WTC11 (cell line): ENCODE measurements around the gene APCDD1. TPM values are rescaled to one million over a fixed set of nuclear protein-coding genes. Genes with fewer than 3 reads are reported as not detected.

ENCODE experiments used
- ATAC-seq: fragments of 200-7000 bp; cut with Tn5 transposase; 2 replicates; pipeline ENCODE4 v1.10.0; 2021; ENCODE audit warnings: mild to moderate bottlenecking, moderate library complexity
- CTCF ChIA-PET: fragments of 300-600 bp; sonication (Branson Sonifier 250); formaldehyde crosslinking; loops from one replicate; lab custom pipeline; 2021; ENCODE audit warnings: antibody characterized with exemption; lab: Charles Lee
- POLR2A ChIA-PET: fragments of 350-600 bp; sonication (Branson Sonifier 250); formaldehyde crosslinking; loops from one replicate; lab custom pipeline; 2021; ENCODE audit warnings: antibody characterized with exemption; lab: Charles Lee
- DNase-seq: peaks from one replicate; pipeline ENCODE4 v3.0.0; 2021; ENCODE audit warnings: low spot score
- H3K27ac Mint-ChIP-seq: 2 replicates; pipeline ENCODE4 v1.8.0; 2021; ENCODE audit warnings: mixed read lengths
- H3K27me3 Mint-ChIP-seq: 2 replicates; pipeline ENCODE4 v1.8.0; 2021; ENCODE audit warnings: low read depth, mild to moderate bottlenecking, moderate library complexity, mixed read lengths
- H3K36me3 Mint-ChIP-seq: 2 replicates; pipeline ENCODE4 v1.8.0; 2021; ENCODE audit warnings: mixed read lengths
- H3K4me1 Mint-ChIP-seq: 2 replicates; pipeline ENCODE4 v1.8.0; 2022; ENCODE audit warnings: mixed read lengths
- H3K4me3 Mint-ChIP-seq: 2 replicates; pipeline ENCODE4 v1.8.0; 2021; ENCODE audit warnings: mild to moderate bottlenecking, moderate library complexity, mixed read lengths
- H3K9me3 Mint-ChIP-seq: 2 replicates; pipeline ENCODE4 v1.8.0; 2021; ENCODE audit warnings: mixed read lengths
- AFF4 ChIP-seq: sonication (generic); formaldehyde crosslinking; IDR thresholded peaks from 2 replicates; pipeline ENCODE4 v1.8.1; 2023; ENCODE audit warnings: mild to moderate bottlenecking, missing genetic modification reagents, borderline replicate concordance
- ATF3 ChIP-seq: sonication (generic); formaldehyde crosslinking; conservative IDR thresholded peaks from 2 replicates; pipeline ENCODE4 v1.8.1; 2022; ENCODE audit warnings: mild to moderate bottlenecking, missing genetic modification reagents
- CDX4 ChIP-seq: fragments of 250-450 bp; sonication (Bioruptor Pico); IDR thresholded peaks from 2 replicates; pipeline ENCODE4 v1.9.0; 2021; ENCODE audit warnings: moderate library complexity, mild to moderate bottlenecking, inconsistent platforms, borderline replicate concordance
- CREB1 ChIP-seq: sonication (generic); formaldehyde crosslinking; IDR thresholded peaks from 2 replicates; pipeline ENCODE4 v1.8.0; 2023; ENCODE audit warnings: mild to moderate bottlenecking, missing genetic modification reagents
- FOXK1 ChIP-seq: sonication (generic); formaldehyde crosslinking; IDR thresholded peaks from 2 replicates; pipeline ENCODE4 v1.8.0; 2022; ENCODE audit warnings: mild to moderate bottlenecking, moderate library complexity, missing genetic modification reagents
- IRF2 ChIP-seq: sonication (generic); formaldehyde crosslinking; IDR thresholded peaks from 2 replicates; pipeline ENCODE4 v1.8.0; 2022; ENCODE audit warnings: low read depth, missing genetic modification reagents, borderline replicate concordance
- JUN ChIP-seq: sonication (generic); formaldehyde crosslinking; IDR thresholded peaks from 2 replicates; pipeline ENCODE4 v1.8.0; 2023; ENCODE audit warnings: mild to moderate bottlenecking, missing genetic modification reagents
- NFYB ChIP-seq: sonication (generic); formaldehyde crosslinking; conservative IDR thresholded peaks from 2 replicates; pipeline ENCODE4 v1.8.0; 2022; ENCODE audit warnings: low read depth, missing genetic modification reagents
- NR1H2 ChIP-seq: sonication (generic); formaldehyde crosslinking; IDR thresholded peaks from 2 replicates; pipeline ENCODE4 v1.9.0; 2021; ENCODE audit warnings: mild to moderate bottlenecking, moderate library complexity, missing genetic modification reagents
- PRDM15 ChIP-seq: sonication (generic); formaldehyde crosslinking; IDR thresholded peaks from 2 replicates; pipeline ENCODE4 v1.8.0; 2022; ENCODE audit warnings: missing genetic modification reagents
- PRRX2 ChIP-seq: fragments of 250-450 bp; sonication (Bioruptor Pico); IDR thresholded peaks from 2 replicates; pipeline ENCODE4 v1.8.0; 2021; ENCODE audit warnings: mild to moderate bottlenecking
- RELA ChIP-seq: sonication (generic); formaldehyde crosslinking; IDR thresholded peaks from 2 replicates; pipeline ENCODE4 v1.8.1; 2022; ENCODE audit warnings: missing genetic modification reagents, mild to moderate bottlenecking, borderline replicate concordance
- SMAD3 ChIP-seq: sonication (generic); formaldehyde crosslinking; IDR thresholded peaks from 2 replicates; pipeline ENCODE4 v1.8.0; 2022; ENCODE audit warnings: missing genetic modification reagents, mild to moderate bottlenecking, borderline replicate concordance
- TEAD1 ChIP-seq: sonication (generic); formaldehyde crosslinking; IDR thresholded peaks from 2 replicates; pipeline ENCODE4 v1.8.0; 2022; ENCODE audit warnings: mild to moderate bottlenecking, missing genetic modification reagents
- TP53 ChIP-seq: sonication (generic); formaldehyde crosslinking; IDR thresholded peaks from 2 replicates; pipeline ENCODE4 v1.8.1; 2023; ENCODE audit warnings: mild to moderate bottlenecking, missing genetic modification reagents
- ZBTB21 ChIP-seq: sonication (generic); formaldehyde crosslinking; IDR thresholded peaks from 2 replicates; pipeline ENCODE4 v1.8.1; 2023; ENCODE audit warnings: mild to moderate bottlenecking, missing genetic modification reagents, borderline replicate concordance
- ZBTB43 ChIP-seq: sonication (generic); formaldehyde crosslinking; IDR thresholded peaks from 2 replicates; pipeline ENCODE4 v1.8.1; 2023; ENCODE audit warnings: mild to moderate bottlenecking, missing genetic modification reagents
- ZNF219 ChIP-seq: sonication (generic); formaldehyde crosslinking; IDR thresholded peaks from 2 replicates; pipeline ENCODE4 v1.8.0; 2023; ENCODE audit warnings: missing genetic modification reagents, mild to moderate bottlenecking, borderline replicate concordance
- ZNF317 ChIP-seq: sonication (generic); formaldehyde crosslinking; IDR thresholded peaks from 2 replicates; pipeline ENCODE4 v1.8.1; 2023; ENCODE audit warnings: low read depth, mild to moderate bottlenecking, moderate library complexity, missing genetic modification reagents, borderline replicate concordance
- ZNF416 ChIP-seq: fragments of 250-450 bp; sonication (Bioruptor Pico); IDR thresholded peaks from 2 replicates; pipeline ENCODE4 v1.9.0; 2021; ENCODE audit warnings: mild to moderate bottlenecking, inconsistent platforms
- ZNF512 ChIP-seq: sonication (generic); formaldehyde crosslinking; IDR thresholded peaks from 2 replicates; pipeline ENCODE4 v1.8.1; 2022; ENCODE audit warnings: missing genetic modification reagents, borderline replicate concordance
- total RNA-seq: library from RNA; stranded (reverse); gene quantifications from 3 replicates; pipeline ENCODE4 v1.2.3, GENCODE V29; 2021

The APCDD1 gene
- total RNA-seq, 1 experiment from 2014 or later = 7.1 TPM

- TF ChIP-seq AFF4 (no peak), FOXK1 (no peak), PRDM15 (CRISPR knock-in tag) (no peak), TEAD1 (no peak), CREB1 (CRISPR knock-in tag) (no peak), ZNF219 (no peak)
- TF ChIP-seq, all 79 proteins: peak for 0
Observed at GRCh38 chr18:10458691-10459090, 4.3 kb downstream of the APCDD1 start (continued).

GRCh38 chr18:10459587-10459986, 5.2 kb downstream of the APCDD1 start:
- Mint-ChIP-seq H3K27me3 (peaks cover 42% of the 10 kb centered on the region), H3K4me1 (peaks cover 34% of the 10 kb centered on the region), H3K4me3 (no peak overlapping the region), H3K36me3 (no peaks in the 10 kb centered on the region), H3K9me3 (no peaks in the 10 kb centered on the region), H3K27ac (no peak overlapping the region)
- POLR2A ChIA-PET = no interaction called here
- no peak for ATAC-seq
- CTCF ChIA-PET = no interaction called here
- DNase-seq = no peak
- TF ChIP-seq TP53 (CRISPR knock-in tag) (no peak), ZNF416 (CRISPR knock-in tag) (no peak), ZNF512 (CRISPR knock-in tag) (no peak), IRF2 (CRISPR knock-in tag) (no peak), PRRX2 (CRISPR knock-in tag) (no peak), ZBTB21 (CRISPR knock-in tag) (no peak), JUN (CRISPR knock-in tag) (no peak), NFYB (CRISPR knock-in tag) (no peak), ZNF317 (CRISPR knock-in tag) (no peak), ZBTB43 (CRISPR knock-in tag) (no peak), ATF3 (no peak), RELA (CRISPR knock-in tag) (no peak), SMAD3 (CRISPR knock-in tag) (no peak), AFF4 (no peak), CDX4 (CRISPR knock-in tag) (no peak), NR1H2 (no peak)
